H1 (cell line): Measurements from ENCODE around the gene VSTM2L. TPM values are rescaled to one million over a fixed set of nuclear protein-coding genes. Genes with fewer than 3 reads are reported as not detected.
A peak's percentile ranks its signal among the peaks of the same experiment; 100 is the strongest.

ENCODE experiments used
- CTCF ChIA-PET: fragments of 300-600 bp; sonication (Branson Sonifier 250); formaldehyde crosslinking; loops from one replicate; lab custom pipeline; 2021; ENCODE audit not compliant: partially characterized antibody; lab: Charles Lee
- POLR2A ChIA-PET: fragments of 300-600 bp; sonication (Branson Sonifier 250); formaldehyde crosslinking; loops from one replicate; lab custom pipeline; 2021; ENCODE audit warnings: inconsistent platforms; ENCODE audit not compliant: partially characterized antibody; lab: Charles Lee
- DNase-seq, 2 experiments: peaks; one replicate each; pipeline versions ENCODE4 v3.0.0 to v3.0.0-alpha.2; 2010 to 2022; ENCODE audit warnings: low spot score in 2 of 2, low read depth in 1 of 2, mixed read lengths in 1 of 2
- FAIRE-seq: peaks from 2 replicates; lab custom pipeline; 2011; peaks lifted over from hg19 to GRCh38; lab: Jason Lieb, UNC
- H2AFZ ChIP-seq: 2 replicates; pipeline ENCODE4 v1.8.1; 2012; ENCODE audit warnings: low read length, inconsistent platforms
- H2AK5ac ChIP-seq: 2 replicates; pipeline ENCODE4 v1.6.1; 2013; ENCODE audit warnings: low read depth, low read length
- H2BK120ac ChIP-seq: replicated peaks from 2 replicates; pipeline ENCODE3; 2013; ENCODE audit warnings: low read depth, low read length, inconsistent platforms
- H2BK12ac ChIP-seq: 2 replicates; pipeline ENCODE4 v1.6.1; 2013; ENCODE audit warnings: low read depth, low read length
- H2BK15ac ChIP-seq: 2 replicates; pipeline ENCODE4 v1.6.1; 2013; ENCODE audit warnings: low read length
- H2BK20ac ChIP-seq: 2 replicates; pipeline ENCODE4 v1.6.1; 2013; ENCODE audit warnings: low read length
- H2BK5ac ChIP-seq: 2 replicates; pipeline ENCODE4 v1.6.1; 2013; ENCODE audit warnings: low read depth, low read length
- H3K14ac ChIP-seq: 2 replicates; pipeline ENCODE4 v1.6.1; 2013; ENCODE audit warnings: inconsistent platforms; ENCODE audit not compliant: insufficient read length
- H3K18ac ChIP-seq: 2 replicates; pipeline ENCODE4 v1.6.1; 2013; ENCODE audit warnings: low read length; ENCODE audit errors: extremely low read depth
- H3K23ac ChIP-seq: 2 replicates; pipeline ENCODE4 v1.6.1; 2013; ENCODE audit warnings: inconsistent platforms; ENCODE audit not compliant: insufficient read length
- H3K23me2 ChIP-seq: 2 replicates; pipeline ENCODE4 v1.6.1; 2013; ENCODE audit warnings: low read depth, low read length
- H3K27ac ChIP-seq: 2 replicates; pipeline ENCODE4 v1.6.1; 2011; ENCODE audit warnings: low read depth, low read length, inconsistent platforms
- H3K27me3 ChIP-seq, 4 experiments: replicated peaks in 1 of 4; 1 replicate in 1 of 4; 2 replicates in 3 of 4; pipeline versions ENCODE4 v1.6.1 to v1.8.1; 2011 to 2013; ENCODE audit warnings: low read length in 3 of 4, mild to moderate bottlenecking in 3 of 4, inconsistent platforms in 2 of 4, mixed read lengths in 2 of 4, moderate library complexity in 1 of 4; ENCODE audit not compliant: control insufficient read depth in 3 of 4, insufficient read depth in 3 of 4; ENCODE audit errors: extremely low read depth in 1 of 4
- H3K36me3 ChIP-seq, 4 experiments: 2 replicates each; pipeline versions ENCODE4 v1.6.1 to v1.8.1; 2011 to 2013; ENCODE audit warnings: mild to moderate bottlenecking in 4 of 4, low read length in 3 of 4, moderate library complexity in 2 of 4, control low read depth in 1 of 4, inconsistent platforms in 1 of 4; ENCODE audit not compliant: insufficient read depth in 4 of 4, control insufficient read depth in 2 of 4
- H3K4ac ChIP-seq: replicated peaks from 2 replicates; pipeline ENCODE3; 2013; ENCODE audit warnings: low read length, low read depth, mixed read lengths, inconsistent platforms; ENCODE audit not compliant: insufficient read length
- H3K4me1 ChIP-seq, 4 experiments: replicated peaks in 1 of 4; 1 replicate in 1 of 4; 2 replicates in 3 of 4; pipeline versions ENCODE4 v1.6.1 to v1.8.1; 2011 to 2013; ENCODE audit warnings: low read length in 3 of 4, inconsistent platforms in 2 of 4, mixed read lengths in 1 of 4; ENCODE audit not compliant: insufficient read depth in 4 of 4, control insufficient read depth in 3 of 4
- H3K4me2 ChIP-seq, 2 experiments: 2 replicates each; pipeline versions ENCODE4 v1.6.1 to v1.8.1; 2011 to 2013; ENCODE audit warnings: low read depth in 2 of 2, low read length in 2 of 2, control low read depth in 1 of 2, inconsistent platforms in 1 of 2, mild to moderate bottlenecking in 1 of 2; ENCODE audit not compliant: insufficient read depth in 1 of 2
- H3K4me3 ChIP-seq, 4 experiments: fragments of 200-600, 300-600 bp in 1 of 4; sonication (generic), shearing (Covaris generic), sonication (Bioruptor Twin) in 1 of 4; 2 replicates each; pipeline versions ENCODE4 v1.5.1 to v1.8.1; 2011 to 2016; ENCODE audit warnings: low read length in 4 of 4, low read depth in 3 of 4, control low read depth in 2 of 4, inconsistent platforms in 2 of 4, mild to moderate bottlenecking in 2 of 4, mixed read lengths in 1 of 4, moderate library complexity in 1 of 4; ENCODE audit not compliant: insufficient read depth in 2 of 4; ENCODE audit errors: extremely low read depth in 1 of 4
- H3K56ac ChIP-seq: replicated peaks from 2 replicates; pipeline ENCODE3; 2013; ENCODE audit warnings: low read depth, mild to moderate bottlenecking, mixed read lengths, low read length, inconsistent platforms; ENCODE audit not compliant: insufficient read length
- H3K79me1 ChIP-seq: 2 replicates; pipeline ENCODE4 v1.6.1; 2013; ENCODE audit warnings: low read depth, low read length, control low read depth
- H3K79me2 ChIP-seq, 2 experiments: 2 replicates each; pipeline versions ENCODE4 v1.6.1 to v1.8.1; 2012 to 2013; ENCODE audit warnings: low read length in 2 of 2, mild to moderate bottlenecking in 2 of 2, inconsistent platforms in 1 of 2; ENCODE audit not compliant: insufficient read depth in 2 of 2, control insufficient read depth in 1 of 2
- H3K9ac ChIP-seq, 4 experiments: replicated peaks in 1 of 4; 1 replicate in 1 of 4; 2 replicates in 3 of 4; pipeline versions ENCODE4 v1.6.1 to v1.8.1; 2011 to 2013; ENCODE audit warnings: low read depth in 3 of 4, low read length in 3 of 4, control low read depth in 2 of 4, mild to moderate bottlenecking in 2 of 4, moderate library complexity in 2 of 4, inconsistent platforms in 1 of 4; ENCODE audit errors: extremely low read depth in 1 of 4
- H3K9me3 ChIP-seq, 2 experiments: 2 replicates each; pipeline versions ENCODE4 v1.6.1 to v1.8.1; 2012 to 2013; ENCODE audit warnings: mild to moderate bottlenecking in 2 of 2, moderate library complexity in 2 of 2, control low read depth in 1 of 2, inconsistent platforms in 1 of 2, low read depth in 1 of 2, low read length in 1 of 2, mixed read lengths in 1 of 2; ENCODE audit not compliant: insufficient read depth in 2 of 2
- H4K20me1 ChIP-seq, 2 experiments: replicated peaks in 1 of 2; 2 replicates each; pipeline versions ENCODE3 to v1.8.1; 2011 to 2013; ENCODE audit warnings: inconsistent platforms in 2 of 2, low read length in 2 of 2, mild to moderate bottlenecking in 1 of 2; ENCODE audit not compliant: insufficient read depth in 2 of 2, control insufficient read depth in 1 of 2
- H4K5ac ChIP-seq: 2 replicates; pipeline ENCODE4 v1.6.1; 2013; ENCODE audit warnings: low read length, low read depth, mixed read lengths, inconsistent platforms; ENCODE audit not compliant: insufficient read length
- H4K8ac ChIP-seq: 2 replicates; pipeline ENCODE4 v1.8.0; 2013; ENCODE audit warnings: mild to moderate bottlenecking, moderate library complexity, low read length, inconsistent platforms; ENCODE audit not compliant: insufficient read depth; ENCODE audit errors: extremely low read depth
- H4K91ac ChIP-seq: replicated peaks from 2 replicates; pipeline ENCODE3; 2013; ENCODE audit warnings: low read length, mixed read lengths, inconsistent platforms; ENCODE audit not compliant: insufficient read length
- CBX5 ChIP-seq: fragments of 300-800, 300-1000 bp; sonication (generic); IDR thresholded peaks from 2 replicates; pipeline ENCODE4 v1.7.1; 2016; ENCODE audit warnings: antibody characterized with exemption, low read length, low read depth
- GABPA ChIP-seq: IDR thresholded peaks from 2 replicates; pipeline ENCODE4 v1.6.1; 2011; ENCODE audit warnings: mild to moderate bottlenecking, low read length, moderate library complexity, borderline replicate concordance; ENCODE audit not compliant: insufficient read depth
- HDAC2 ChIP-seq, 2 experiments: fragments of 300-600 bp in 1 of 2; sonication (generic) in 1 of 2; IDR thresholded peaks; 2 replicates each; pipeline ENCODE4 v1.6.1; 2011 to 2012; ENCODE audit warnings: low read depth in 2 of 2, low read length in 2 of 2, mild to moderate bottlenecking in 2 of 2, moderate library complexity in 2 of 2, borderline replicate concordance in 1 of 2, inconsistent platforms in 1 of 2
- PHF8 ChIP-seq: fragments of 200-600 bp; sonication (generic); conservative IDR thresholded peaks from 2 replicates; pipeline ENCODE4 v1.7.1; 2012; ENCODE audit warnings: low read depth, mild to moderate bottlenecking, inconsistent platforms, low read length, moderate library complexity
- RAD21 ChIP-seq, 2 experiments: IDR thresholded peaks in 1 of 2; conservative IDR thresholded peaks in 1 of 2; 2 replicates each; pipeline ENCODE4 v1.6.1; 2011; ENCODE audit warnings: low read depth in 2 of 2, low read length in 2 of 2, improper control_type of control experiment in 1 of 2, inconsistent platforms in 1 of 2, mild to moderate bottlenecking in 1 of 2, moderate library complexity in 1 of 2
- SP4 ChIP-seq: IDR thresholded peaks from 2 replicates; pipeline ENCODE4 v1.6.1; 2012; ENCODE audit warnings: low read length, inconsistent platforms
- TBP ChIP-seq: IDR thresholded peaks from 2 replicates; pipeline ENCODE4 v1.6.1; 2011; ENCODE audit warnings: low read depth, low read length, improper control_type of control experiment
- WGBS, 2 experiments: shearing (Covaris generic) in 1 of 2; methylation state at CpG; one replicate each; pipeline versions ENCODE4 v1.1.6 to v1.1.7; 2013 to 2015; ENCODE audit warnings: low lambda C conversion rate in 2 of 2, mixed read lengths in 2 of 2, inconsistent platforms in 1 of 2, low coverage in 1 of 2, missing lambda C conversion rate in 1 of 2; ENCODE audit not compliant: insufficient replicate concordance in 2 of 2, insufficient coverage in 1 of 2, insufficient read length in 1 of 2; ENCODE audit errors: extremely low coverage in 1 of 2, missing lambda C conversion rate in 1 of 2; 5-methylcytosine and 5-hydroxymethylcytosine counted together
- long read RNA-seq, 2 experiments: library from RNA in 1 of 2; library from capped mRNA in 1 of 2; stranded (forward); transcript quantifications; one replicate each; pipeline ENCODE4 v2.0.0, GENCODE V29; 2021; ENCODE audit warnings: inconsistent platforms in 1 of 2
- polyA minus RNA-seq, 3 experiments: library from RNA; depleted of rRNA, polyadenylated mRNA; stranded (reverse); fragments of >200 nt; gene quantifications; 1 replicate in 2 of 3; 2 replicates in 1 of 3; pipeline ENCODE4 v1.2.3, GENCODE V29; 2011
- polyA plus RNA-seq, 7 experiments: library from polyadenylated mRNA; depleted of rRNA in 3 of 7; stranded (reverse) in 5 of 7; unstranded in 2 of 7; fragments of >200 nt in 5 of 7; fragments of 200-250 nt in 2 of 7; gene quantifications; 1 replicate in 5 of 7; 2 replicates in 1 of 7; 4 replicates in 1 of 7; pipeline versions ENCODE4 v1.2.1 to v1.2.3, GENCODE V29; 2011 to 2013; ENCODE audit warnings: missing spikeins in 2 of 7, mixed read lengths in 2 of 7
- total RNA-seq: library from RNA; stranded (reverse); fragmentation: NEBNext Ultra II Directional; extraction: Animal tissue kit (Norgen Biotek cat#: 25700); gene quantifications from 2 replicates; pipeline ENCODE4 v1.2.1, GENCODE V29; 2021

The VSTM2L gene, protein sequence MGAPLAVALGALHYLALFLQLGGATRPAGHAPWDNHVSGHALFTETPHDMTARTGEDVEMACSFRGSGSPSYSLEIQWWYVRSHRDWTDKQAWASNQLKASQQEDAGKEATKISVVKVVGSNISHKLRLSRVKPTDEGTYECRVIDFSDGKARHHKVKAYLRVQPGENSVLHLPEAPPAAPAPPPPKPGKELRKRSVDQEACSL
- total RNA-seq, result 1.3 and 1.6 TPM in 2 replicates
- 2.6 and 3.2 TPM in 2 replicates for polyA plus RNA-seq (2011; rRNA removed)
- polyA plus RNA-seq (2011; cell fraction: cytosol; rRNA removed), result 1.8 TPM
- polyA plus RNA-seq (2011; cell fraction: nucleus; rRNA removed), result 1.5 TPM
- 0.87 to 2.5 TPM (median 1.9 TPM) in 4 replicates for polyA plus RNA-seq (2012, experiment 1 of 2)
- polyA plus RNA-seq (2012, experiment 2 of 2), result 1.5 TPM
- 1.6 TPM for polyA plus RNA-seq (2013, experiment 1 of 2)
- 1.7 TPM for polyA plus RNA-seq (2013, experiment 2 of 2)
- polyA minus RNA-seq (2011; rRNA and poly(A)+ RNA removed), result 0.27 and 0.32 TPM in 2 replicates
- polyA minus RNA-seq (2011; cell fraction: cytosol; rRNA and poly(A)+ RNA removed), result not detected
- polyA minus RNA-seq (2011; cell fraction: nucleus; rRNA and poly(A)+ RNA removed), result 0.60 TPM
- long read RNA-seq, experiment 1, result 0 reads
- long read RNA-seq, experiment 2, result 0 reads

DNA sequence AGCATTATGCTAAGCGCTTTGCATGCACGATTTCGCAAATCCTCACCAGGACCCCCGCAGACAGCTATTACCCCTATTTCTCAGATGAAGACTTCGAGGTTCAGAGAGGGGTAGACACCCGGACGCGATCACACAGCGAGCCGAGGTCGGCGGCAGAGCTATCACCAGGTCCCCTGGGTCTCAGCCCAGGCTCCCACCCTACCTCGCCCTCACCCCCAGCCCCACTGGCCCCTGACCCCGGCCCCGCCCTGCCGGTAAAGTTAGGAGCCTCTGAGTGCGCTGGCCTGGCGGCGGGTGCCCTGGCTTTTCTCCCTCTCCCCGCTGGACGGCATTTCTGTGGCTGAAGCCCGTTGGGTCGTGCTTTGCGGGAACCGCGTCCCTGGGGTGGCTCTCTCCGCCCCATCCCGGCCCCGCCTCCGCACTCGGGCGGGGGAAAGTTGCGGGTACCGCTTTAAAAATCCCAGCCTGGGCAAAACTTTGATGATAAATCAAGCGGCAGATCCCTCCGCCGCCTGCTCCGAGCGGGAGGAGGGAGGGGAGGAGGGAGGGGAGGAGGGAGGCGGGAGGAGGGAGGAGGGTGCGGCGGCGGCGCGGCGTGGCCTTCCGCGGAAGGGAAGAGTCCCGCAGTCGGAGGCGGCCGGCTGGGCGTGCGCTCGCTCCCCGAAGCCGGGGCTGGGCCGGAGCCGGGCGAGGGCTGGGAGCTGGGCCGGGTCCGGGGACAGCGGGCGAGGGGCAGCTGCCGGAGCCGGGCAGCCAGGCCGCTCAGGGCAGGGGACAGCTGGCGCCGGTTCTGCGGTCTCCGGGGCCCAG is at the start of gene VSTM2L:
Gene VSTM2L, plus strand, starts transcription at position 624 of the 810 bp plus-strand sequence. CDS start 224 bp downstream, outside the sequence.
- H3K4ac ChIP-seq, result no peak within 1 kb of the TSS
- DNase-seq, result no peak
- H2BK15ac ChIP-seq, result no peak within 1 kb of the TSS
- no peaks in the 10 kb centered on the region for H3K9me3 ChIP-seq
- peak within 1 kb of the TSS; percentile 82; the same call in 1 of the 2 replicates for H2AK5ac ChIP-seq
- no peak within 1 kb of the TSS for H3K14ac ChIP-seq
- H3K79me1 ChIP-seq, result no peaks in the 10 kb centered on the region
- no peak within 1 kb of the TSS for H3K27ac ChIP-seq
- WGBS, 2 experiments, result 17% methylated on average over 12 of the region's 71 CpGs; no CpG with 5 or more reads in 1 of the 2 experiments
- H3K23me2 ChIP-seq, result peaks cover 4% of the 10 kb centered on the region; the same call in 1 of the 2 replicates
- H2BK5ac ChIP-seq, result no peak within 1 kb of the TSS; the same call in 1 of the 2 replicates
- H4K91ac ChIP-seq, result peak within 1 kb of the TSS; percentile 31
- no peak within 1 kb of the TSS for H3K56ac ChIP-seq
- H3K79me2 ChIP-seq, result no peaks in the 10 kb centered on the region
- 0 out of 2 replicates have a peak within 1 kb of the TSS, but pooled peaks have one; percentile 25 for H2AFZ ChIP-seq
- ChIA-PET CTCF (interaction anchor here (0.6 to 2.7 kb wide), 29 partner anchors 8 to 339 kb away, joined by 3 to 32 read pairs (median 4); no protein-coding TSS in a partner anchor), POLR2A (interaction anchor here (0.7 to 1.4 kb wide), 4 partner anchors 11 to 1950 kb away, joined by 3 to 5 read pairs (median 4); no protein-coding TSS in a partner anchor)
- H3K4me3 ChIP-seq, result peak within 1 kb of the TSS; percentile 43 to 69 (median 48)
- no peaks in the 10 kb centered on the region; a peak in 2 of 7 replicates for H3K27me3 ChIP-seq
- no peak within 1 kb of the TSS for H4K5ac ChIP-seq
- no peak within 1 kb of the TSS for H2BK20ac ChIP-seq
- FAIRE-seq, result no peak
- H4K20me1 ChIP-seq, result peaks cover 2 to 3% of the 10 kb centered on the region in 2 experiments
- peak within 1 kb of the TSS; percentile 71 for H2BK12ac ChIP-seq
- peaks cover 8 to 22% (median 16%) of the 10 kb centered on the region in 4 experiments for H3K4me1 ChIP-seq
- peak within 1 kb of the TSS; percentile 9 to 73; a peak in 3 of 4 replicates for H3K4me2 ChIP-seq
- no peak within 1 kb of the TSS for H2BK120ac ChIP-seq
- H3K9ac ChIP-seq, result no peak within 1 kb of the TSS
- no peak within 1 kb of the TSS for H3K18ac ChIP-seq
- no peak within 1 kb of the TSS for H3K23ac ChIP-seq
- H4K8ac ChIP-seq, result peak within 1 kb of the TSS; percentile 61
- no peaks in the 10 kb centered on the region for H3K36me3 ChIP-seq
- TF ChIP-seq HDAC2 (IDR thresholded peaks at IDR 0.05; ENCODE audit: borderline replicate concordance in 1 of 2, low read depth in 2 of 2, low read length in 2 of 2), result peak in 1 of 2 experiments; percentile 90; a peak in 1 of 4 replicates
- TF ChIP-seq TBP, result no peak
- no peak for TF ChIP-seq RAD21 (IDR thresholded peaks at IDR 0.05 in 1 of 2, conservative IDR thresholded peaks at IDR 0.05 in 1 of 2; ENCODE audit: low read depth in 2 of 2, low read length in 2 of 2)
- TF ChIP-seq SP4, result 0 out of 2 replicates have a peak, but pooled peaks have one; percentile 6
- no peak for TF ChIP-seq CBX5
- TF ChIP-seq PHF8, result peak; percentile 28; the same call in 1 of the 2 replicates
- TF ChIP-seq GABPA, result no peak
